Hepatocyte (in vitro differentiated cells): Measurements from ENCODE around the gene OBSCN.

Experiments
- EZH2 ChIP-seq: fragments of 200-600 bp; sonication (generic); IDR thresholded peaks from 2 replicates; pipeline ENCODE4 v1.6.1; 2016; ENCODE audit warnings: antibody characterized with exemption, mild to moderate bottlenecking, borderline replicate concordance
- TF ChIP-seq, protein P1 (sequence below): fragments of 200-600 bp; sonication (generic); IDR thresholded peaks from 2 replicates; pipeline ENCODE4 v1.5.1; 2016; ENCODE audit warnings: antibody characterized with exemption, mild to moderate bottlenecking; ENCODE audit not compliant: poor library complexity

- no peak for TF ChIP-seq EZH2
- TF ChIP-seq, protein P1, sequence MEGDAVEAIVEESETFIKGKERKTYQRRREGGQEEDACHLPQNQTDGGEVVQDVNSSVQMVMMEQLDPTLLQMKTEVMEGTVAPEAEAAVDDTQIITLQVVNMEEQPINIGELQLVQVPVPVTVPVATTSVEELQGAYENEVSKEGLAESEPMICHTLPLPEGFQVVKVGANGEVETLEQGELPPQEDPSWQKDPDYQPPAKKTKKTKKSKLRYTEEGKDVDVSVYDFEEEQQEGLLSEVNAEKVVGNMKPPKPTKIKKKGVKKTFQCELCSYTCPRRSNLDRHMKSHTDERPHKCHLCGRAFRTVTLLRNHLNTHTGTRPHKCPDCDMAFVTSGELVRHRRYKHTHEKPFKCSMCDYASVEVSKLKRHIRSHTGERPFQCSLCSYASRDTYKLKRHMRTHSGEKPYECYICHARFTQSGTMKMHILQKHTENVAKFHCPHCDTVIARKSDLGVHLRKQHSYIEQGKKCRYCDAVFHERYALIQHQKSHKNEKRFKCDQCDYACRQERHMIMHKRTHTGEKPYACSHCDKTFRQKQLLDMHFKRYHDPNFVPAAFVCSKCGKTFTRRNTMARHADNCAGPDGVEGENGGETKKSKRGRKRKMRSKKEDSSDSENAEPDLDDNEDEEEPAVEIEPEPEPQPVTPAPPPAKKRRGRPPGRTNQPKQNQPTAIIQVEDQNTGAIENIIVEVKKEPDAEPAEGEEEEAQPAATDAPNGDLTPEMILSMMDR: no peak
Observed at GRCh38 chr1:228408869-228409805, 201.3 kb downstream of the OBSCN start.
